Uterus (tissue), 2 donors: ENCODE data around the gene DNAJB11.

Experiments
- POLR2A ChIP-seq, 2 donors: fragments of 450-650 bp; IDR thresholded peaks; one replicate each; pipeline ENCODE4 v1.6.1; 2016; ENCODE audit warnings: antibody characterized with exemption in 2 of 2, mild to moderate bottlenecking in 1 of 2, moderate library complexity in 1 of 2
- TF ChIP-seq, protein P1 (sequence below), 4 experiments: fragments of 200-600 bp in 2 of 4; fragments of 450-650 bp in 2 of 4; sonication (generic) in 2 of 4; IDR thresholded peaks; one replicate each; pipeline ENCODE4 v1.5.1; 2016 to 2019; ENCODE audit warnings: antibody characterized with exemption in 4 of 4, mild to moderate bottlenecking in 2 of 4, moderate library complexity in 1 of 4

DNA sequence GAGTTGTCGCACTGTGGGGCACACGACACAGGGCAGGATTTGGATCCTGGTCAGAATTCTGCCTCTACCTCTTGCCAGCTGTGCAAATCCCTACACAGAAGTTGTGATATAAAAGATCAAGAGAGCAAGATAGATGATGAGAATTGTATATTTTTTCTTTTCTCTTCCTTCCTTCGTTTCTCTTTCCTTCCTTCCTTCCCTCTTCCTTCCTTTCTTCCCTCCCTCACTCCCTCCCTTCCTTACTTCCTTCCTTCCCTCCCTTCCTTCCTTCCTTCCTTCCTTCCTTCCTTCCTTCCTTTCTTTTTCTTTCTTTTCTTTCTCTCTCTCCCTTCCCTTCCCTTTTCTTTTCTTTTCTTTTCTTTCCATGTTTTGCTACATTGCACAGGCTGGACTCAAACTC lies 30.4 kb downstream of the DNAJB11 start:
- TF ChIP-seq, protein P1, sequence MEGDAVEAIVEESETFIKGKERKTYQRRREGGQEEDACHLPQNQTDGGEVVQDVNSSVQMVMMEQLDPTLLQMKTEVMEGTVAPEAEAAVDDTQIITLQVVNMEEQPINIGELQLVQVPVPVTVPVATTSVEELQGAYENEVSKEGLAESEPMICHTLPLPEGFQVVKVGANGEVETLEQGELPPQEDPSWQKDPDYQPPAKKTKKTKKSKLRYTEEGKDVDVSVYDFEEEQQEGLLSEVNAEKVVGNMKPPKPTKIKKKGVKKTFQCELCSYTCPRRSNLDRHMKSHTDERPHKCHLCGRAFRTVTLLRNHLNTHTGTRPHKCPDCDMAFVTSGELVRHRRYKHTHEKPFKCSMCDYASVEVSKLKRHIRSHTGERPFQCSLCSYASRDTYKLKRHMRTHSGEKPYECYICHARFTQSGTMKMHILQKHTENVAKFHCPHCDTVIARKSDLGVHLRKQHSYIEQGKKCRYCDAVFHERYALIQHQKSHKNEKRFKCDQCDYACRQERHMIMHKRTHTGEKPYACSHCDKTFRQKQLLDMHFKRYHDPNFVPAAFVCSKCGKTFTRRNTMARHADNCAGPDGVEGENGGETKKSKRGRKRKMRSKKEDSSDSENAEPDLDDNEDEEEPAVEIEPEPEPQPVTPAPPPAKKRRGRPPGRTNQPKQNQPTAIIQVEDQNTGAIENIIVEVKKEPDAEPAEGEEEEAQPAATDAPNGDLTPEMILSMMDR (IDR thresholded peaks at IDR 0.05), result no peak
- TF ChIP-seq POLR2A (IDR thresholded peaks at IDR 0.05), result no peak
